Activated T-helper 1 cell treated with anti-CD3 and anti-CD28 coated beads, Interleukin-2, amount 50 U/mL, for 16 hours (primary cell): Measurements from ENCODE around the gene DTX3L.

ENCODE experiments used
- DNase-seq, 2 donors: peaks; one replicate each; pipeline ENCODE4 v3.0.0-alpha.2; 2020; ENCODE audit warnings: low read depth in 1 of 2, low spot score in 1 of 2

Gene DTX3L

GRCh38 chr3:122602011-122602710 lies 38.0 kb downstream of the DTX3L start:
- no peak for DNase-seq

GRCh38 chr3:122603056-122603455 lies 38.9 kb downstream of the DTX3L start:
- no peak for DNase-seq

GRCh38 chr3:122606330-122606729 lies 42.2 kb downstream of the DTX3L start:
- DNase-seq: no peak

GRCh38 chr3:122608916-122609315 lies 44.8 kb downstream of the DTX3L start:
- no peak for DNase-seq

GRCh38 chr3:122609798-122610559 lies 45.8 kb downstream of the DTX3L start:
- no peak for DNase-seq

DNA sequence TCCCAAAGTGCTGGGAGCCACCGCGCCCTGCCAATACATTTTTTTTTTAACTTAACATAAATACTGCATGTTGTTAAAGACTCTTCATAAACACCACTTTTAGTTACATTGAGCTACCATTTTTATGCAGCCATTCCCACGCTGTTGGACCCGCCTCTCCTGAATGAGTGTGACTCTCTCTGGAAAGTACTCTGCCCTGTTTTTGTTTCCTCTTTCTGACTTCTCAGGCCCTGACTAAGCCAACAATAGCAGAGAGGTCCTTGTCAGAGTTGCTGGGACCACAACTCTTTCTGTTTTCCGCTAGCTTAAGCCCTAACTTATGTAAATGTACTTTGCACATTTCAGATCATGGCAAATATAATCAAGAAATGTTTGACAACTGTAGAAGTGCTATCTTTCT lies 48.6 kb downstream of the DTX3L start:
- DNase-seq: no peak

- no peak for DNase-seq
Measured at GRCh38 chr3:122615303-122615702, 51.2 kb downstream of the DTX3L start.

GRCh38 chr3:122618614-122619013 lies 54.5 kb downstream of the DTX3L start:
- no peak for DNase-seq

- DNase-seq: no peak
Measured at GRCh38 chr3:122619040-122619439, 54.9 kb downstream of the DTX3L start.

DNA sequence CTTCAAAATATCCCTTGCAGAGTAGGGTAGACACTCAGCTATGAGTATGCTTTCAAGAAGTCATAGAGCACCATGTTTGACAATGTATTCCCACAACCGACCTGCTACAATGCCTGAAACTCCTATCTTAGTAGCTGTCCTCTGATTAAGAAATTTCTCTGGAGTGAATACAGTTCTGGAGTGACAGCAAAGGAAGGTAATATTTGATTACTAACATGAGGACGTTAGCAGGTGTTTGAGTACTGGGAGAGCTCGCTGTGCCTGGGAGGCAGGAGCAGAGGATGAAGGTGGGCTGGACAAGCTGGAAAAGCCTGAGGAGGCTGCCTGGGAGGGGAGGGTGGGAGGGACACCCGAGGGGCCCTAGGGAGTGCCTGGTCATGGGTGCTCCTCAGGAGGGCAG lies 56.3 kb downstream of the DTX3L start:
- DNase-seq: no peak

- DNase-seq: no peak
Measured at GRCh38 chr3:122621112-122621511, 57.0 kb downstream of the DTX3L start.

DNA sequence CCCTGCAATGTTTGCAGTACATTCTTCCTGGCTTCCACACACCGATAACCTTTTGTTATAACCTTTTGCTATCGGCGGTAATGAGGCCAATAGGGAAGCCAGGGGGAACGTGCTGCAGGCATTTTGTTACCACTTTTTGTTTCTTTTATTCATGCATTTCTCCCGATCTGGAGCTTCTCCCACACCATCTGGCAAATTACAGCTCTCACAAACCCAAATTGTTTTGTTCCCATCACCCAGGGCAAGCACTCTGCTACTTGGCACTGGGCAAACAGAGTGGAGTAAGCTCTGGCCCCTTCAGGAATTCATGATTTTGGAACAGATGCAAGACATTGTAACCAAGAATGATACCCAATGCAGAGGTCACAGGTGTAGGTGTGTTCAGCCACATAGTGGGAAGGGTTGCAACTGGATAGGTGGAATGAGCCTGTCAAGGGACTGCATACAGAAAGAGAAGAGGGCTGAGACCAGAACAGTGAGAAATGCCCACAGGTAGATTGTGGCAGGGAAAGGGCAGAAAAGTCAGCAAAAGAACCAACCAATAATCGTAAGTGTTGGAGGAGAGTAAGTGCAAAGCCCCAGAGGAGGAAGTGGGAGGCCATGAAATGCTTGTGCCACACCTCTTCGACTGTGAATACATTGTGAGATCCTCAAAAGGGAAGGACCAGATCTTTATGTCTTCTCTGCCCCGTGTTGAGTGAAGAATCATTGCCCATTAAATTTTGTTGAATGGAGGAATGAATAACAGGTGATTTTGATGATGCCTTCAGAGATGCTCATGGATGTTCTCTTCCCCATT lies 59.1 kb downstream of the DTX3L start:
- no peak for DNase-seq
